Trophoblast cell (in vitro differentiated cells and primary cell): Measurements from ENCODE around the gene MAP1B.

Experiments
- DNase-seq, 2 donors: peaks; one replicate each; pipeline ENCODE4 v3.0.0-alpha.2; 2016
- H2AFZ ChIP-seq: 2 replicates; pipeline ENCODE4 v1.6.1; 2013; ENCODE audit warnings: low read length, moderate library complexity, mild to moderate bottlenecking; ENCODE audit not compliant: insufficient read depth, poor library complexity
- H2AK5ac ChIP-seq: 2 replicates; pipeline ENCODE4 v1.6.1; 2013; ENCODE audit warnings: mild to moderate bottlenecking, low read length
- H2BK120ac ChIP-seq: 2 replicates; pipeline ENCODE4 v1.6.1; 2013; ENCODE audit warnings: low read length, mild to moderate bottlenecking, moderate library complexity; ENCODE audit not compliant: insufficient read depth, poor library complexity
- H2BK12ac ChIP-seq: 2 replicates; pipeline ENCODE4 v1.6.1; 2013; ENCODE audit warnings: mild to moderate bottlenecking, low read length, moderate library complexity
- H2BK5ac ChIP-seq: 2 replicates; pipeline ENCODE4 v1.6.1; 2013; ENCODE audit warnings: low read length, low read depth, moderate library complexity, mild to moderate bottlenecking; ENCODE audit not compliant: poor library complexity
- H3K14ac ChIP-seq: 2 replicates; pipeline ENCODE4 v1.6.1; 2013; ENCODE audit warnings: mild to moderate bottlenecking, low read length
- H3K18ac ChIP-seq: 2 replicates; pipeline ENCODE4 v1.6.1; 2013; ENCODE audit warnings: mild to moderate bottlenecking, low read length
- H3K23ac ChIP-seq: 2 replicates; pipeline ENCODE4 v1.6.1; 2013; ENCODE audit warnings: low read length
- H3K27ac ChIP-seq: 2 replicates; pipeline ENCODE4 v1.5.1; 2013; ENCODE audit warnings: low read depth, mild to moderate bottlenecking, inconsistent platforms, low read length, moderate library complexity
- H3K27me3 ChIP-seq: 2 replicates; pipeline ENCODE4 v1.6.1; 2013; ENCODE audit warnings: inconsistent platforms, mild to moderate bottlenecking, low read length, moderate library complexity; ENCODE audit not compliant: insufficient read depth
- H3K36me3 ChIP-seq, 2 experiments: 1 replicate in 1 of 2; 2 replicates in 1 of 2; pipeline ENCODE4 v1.6.1; 2013; ENCODE audit warnings: low read length in 2 of 2, mild to moderate bottlenecking in 2 of 2, moderate library complexity in 1 of 2; ENCODE audit not compliant: insufficient read depth in 2 of 2, control insufficient read depth in 1 of 2
- H3K4ac ChIP-seq: 2 replicates; pipeline ENCODE4 v1.6.1; 2013; ENCODE audit warnings: low read depth, mild to moderate bottlenecking, low read length, moderate library complexity
- H3K4me1 ChIP-seq, 2 experiments: 1 replicate in 1 of 2; 2 replicates in 1 of 2; pipeline ENCODE4 v1.6.1; 2013; ENCODE audit warnings: low read length in 2 of 2, mild to moderate bottlenecking in 2 of 2, moderate library complexity in 1 of 2; ENCODE audit not compliant: insufficient read depth in 2 of 2, control insufficient read depth in 1 of 2
- H3K4me2 ChIP-seq: 2 replicates; pipeline ENCODE4 v1.6.1; 2013; ENCODE audit warnings: inconsistent platforms, mild to moderate bottlenecking, low read length, moderate library complexity
- H3K4me3 ChIP-seq: 2 replicates; pipeline ENCODE4 v1.5.1; 2013; ENCODE audit warnings: mild to moderate bottlenecking, low read depth, low read length, inconsistent platforms
- H3K79me1 ChIP-seq: one replicate; pipeline ENCODE4 v1.6.1; 2013; ENCODE audit warnings: low read length
- H3K79me2 ChIP-seq: 2 replicates; pipeline ENCODE4 v1.6.1; 2013; ENCODE audit warnings: low read length, mild to moderate bottlenecking; ENCODE audit not compliant: control insufficient read depth, insufficient read depth, poor library complexity
- H3K9ac ChIP-seq: 2 replicates; pipeline ENCODE4 v1.6.1; 2013; ENCODE audit warnings: mild to moderate bottlenecking, low read length
- H3K9me3 ChIP-seq: 2 replicates; pipeline ENCODE4 v1.6.1; 2013; ENCODE audit warnings: low read depth, mild to moderate bottlenecking, control low read depth, inconsistent platforms, low read length; ENCODE audit not compliant: insufficient read depth
- H4K12ac ChIP-seq: 2 replicates; pipeline ENCODE4 v1.6.1; 2013; ENCODE audit warnings: low read depth, mild to moderate bottlenecking, low read length, moderate library complexity
- H4K8ac ChIP-seq: 2 replicates; pipeline ENCODE4 v1.6.1; 2013; ENCODE audit warnings: low read depth, mild to moderate bottlenecking, low read length, moderate library complexity
- H4K91ac ChIP-seq: one replicate; pipeline ENCODE4 v1.6.1; 2013; ENCODE audit warnings: low read depth, mild to moderate bottlenecking, low read length, moderate library complexity
- WGBS: extraction: QIAGEN DNeasy Blood & Tissue Kit; methylation state at CpG from one replicate; pipeline ENCODE4 v1.1.7; 2013; ENCODE audit warnings: missing lambda C conversion rate; ENCODE audit not compliant: insufficient read length, insufficient coverage; ENCODE audit errors: extremely low coverage; 5-methylcytosine and 5-hydroxymethylcytosine counted together

The MAP1B gene

DNA sequence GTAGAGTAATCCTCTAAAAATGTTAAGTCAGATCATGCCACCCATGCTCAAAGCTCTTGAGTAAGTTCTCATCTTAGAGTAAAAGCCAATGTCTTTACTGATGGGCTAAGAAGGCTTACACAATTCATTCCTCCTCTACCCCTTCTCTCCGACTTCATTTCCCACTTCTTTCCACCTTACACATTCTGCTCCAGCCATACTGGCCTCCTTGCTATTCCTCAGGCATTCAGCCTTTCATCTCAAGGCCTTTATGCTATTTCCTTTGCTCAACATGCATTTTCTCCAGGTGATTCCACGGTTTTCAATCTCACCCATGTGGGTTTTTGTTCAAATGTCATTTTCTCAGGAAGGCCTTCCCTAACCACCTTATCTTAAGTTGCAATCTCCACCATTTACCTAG lies 104.9 kb downstream of the MAP1B start:
- Histone ChIP-seq H3K27ac (no peak overlapping the region), H3K9me3 (no peaks in the 10 kb centered on the region), H2BK12ac (no peak overlapping the region), H2AFZ (no peak overlapping the region), H3K18ac (no peak overlapping the region), H2BK120ac (no peak overlapping the region), H3K23ac (no peak overlapping the region), H3K14ac (no peak overlapping the region), H4K8ac (no peak overlapping the region), H2BK5ac (no peak overlapping the region), H4K91ac (no peak overlapping the region), H3K27me3 (no peaks in the 10 kb centered on the region), H3K4me3 (no peak overlapping the region), H4K12ac (no peak overlapping the region), H3K9ac (no peak overlapping the region), H3K4me2 (no peak overlapping the region), H3K36me3 (peaks cover 0 to 12% of the 10 kb centered on the region in 2 experiments), H3K79me1 (no peaks in the 10 kb centered on the region), H3K4me1 (no peaks in the 10 kb centered on the region), H2AK5ac (no peak overlapping the region), H3K79me2 (no peaks in the 10 kb centered on the region), H3K4ac (no peak overlapping the region)
- WGBS: 100% methylated on average over 1 of the region's 2 CpGs
- peak; percentile 69 to 86 for DNase-seq

DNA sequence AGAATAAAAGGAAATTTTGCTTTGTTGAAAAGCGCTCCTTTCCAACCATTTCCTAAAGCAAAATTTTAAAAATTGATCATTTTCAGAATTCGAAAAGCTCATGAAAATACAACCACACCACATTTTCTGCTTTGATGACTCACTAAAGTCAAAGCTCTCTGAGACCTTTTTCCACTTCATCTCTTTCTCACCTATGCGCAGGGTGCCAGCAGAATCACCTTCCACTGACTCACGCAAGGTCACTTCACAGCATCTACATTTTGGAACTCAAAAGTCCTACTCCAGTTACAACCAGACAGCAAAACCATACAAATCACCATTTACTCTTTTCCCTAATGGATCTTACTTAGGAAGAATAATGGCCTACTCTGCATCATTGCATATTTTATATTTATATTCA lies 106.2 kb downstream of the MAP1B start:
- no peak overlapping the region for H2AFZ ChIP-seq
- no peak overlapping the region for H3K9ac ChIP-seq
- no peak overlapping the region for H4K8ac ChIP-seq
- DNase-seq: peak; percentile 47 to 75
- H3K27ac ChIP-seq: no peak overlapping the region
- H2AK5ac ChIP-seq: no peak overlapping the region
- no peak overlapping the region for H3K23ac ChIP-seq
- no peak overlapping the region for H2BK120ac ChIP-seq
- no peak overlapping the region for H3K4me2 ChIP-seq
- WGBS: no CpG with 5 or more reads among the region's 4 CpGs
- no peaks in the 10 kb centered on the region for H3K79me2 ChIP-seq
- no peak overlapping the region for H3K14ac ChIP-seq
- H4K91ac ChIP-seq: no peak overlapping the region
- no peak overlapping the region for H2BK5ac ChIP-seq
- no peaks in the 10 kb centered on the region for H3K79me1 ChIP-seq
- H3K18ac ChIP-seq: no peak overlapping the region
- no peaks in the 10 kb centered on the region for H3K9me3 ChIP-seq
- no peak overlapping the region for H3K4me3 ChIP-seq
- no peak overlapping the region for H3K4ac ChIP-seq
- no peaks in the 10 kb centered on the region for H3K4me1 ChIP-seq
- no peaks in the 10 kb centered on the region for H3K27me3 ChIP-seq
- peaks cover 3 to 20% of the 10 kb centered on the region in 2 experiments for H3K36me3 ChIP-seq
- H2BK12ac ChIP-seq: no peak overlapping the region
- H4K12ac ChIP-seq: no peak overlapping the region

DNA sequence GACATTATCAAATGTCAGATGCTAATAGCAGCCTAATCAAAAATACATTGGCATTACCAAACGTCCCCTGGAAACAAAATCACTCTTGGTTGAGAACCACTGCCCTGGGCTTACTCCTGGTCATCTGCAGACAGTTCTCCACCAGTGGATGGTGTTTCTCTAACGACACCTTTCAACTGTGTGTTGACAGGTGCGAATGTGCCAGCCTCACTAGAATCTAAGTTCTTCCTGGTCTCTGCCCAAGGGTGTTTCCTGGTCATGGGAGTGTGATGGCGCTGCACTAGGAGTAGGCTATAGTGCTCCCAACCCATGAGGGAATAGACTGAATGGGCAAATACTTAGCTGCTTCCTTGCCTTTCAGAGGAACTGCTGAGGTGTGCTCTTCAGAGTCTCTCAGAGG lies 106.9 kb downstream of the MAP1B start:
- Histone ChIP-seq H3K9me3 (no peaks in the 10 kb centered on the region), H3K79me2 (no peaks in the 10 kb centered on the region), H2BK12ac (no peak overlapping the region), H3K4me2 (no peak overlapping the region), H4K8ac (no peak overlapping the region), H3K9ac (peak overlapping the region; percentile 59), H3K4ac (no peak overlapping the region), H3K27ac (no peak overlapping the region), H2AFZ (no peak overlapping the region), H4K91ac (no peak overlapping the region), H4K12ac (no peak overlapping the region), H3K27me3 (no peaks in the 10 kb centered on the region), H2AK5ac (no peak overlapping the region), H3K79me1 (no peaks in the 10 kb centered on the region), H2BK5ac (no peak overlapping the region), H3K14ac (no peak overlapping the region), H3K4me3 (no peak overlapping the region), H3K36me3 (peaks cover 3 to 25% of the 10 kb centered on the region in 2 experiments), H3K18ac (no peak overlapping the region), H2BK120ac (no peak overlapping the region), H3K23ac (no peak overlapping the region), H3K4me1 (no peaks in the 10 kb centered on the region)
- no CpG with 5 or more reads among the region's 4 CpGs for WGBS
- no peak for DNase-seq

DNA sequence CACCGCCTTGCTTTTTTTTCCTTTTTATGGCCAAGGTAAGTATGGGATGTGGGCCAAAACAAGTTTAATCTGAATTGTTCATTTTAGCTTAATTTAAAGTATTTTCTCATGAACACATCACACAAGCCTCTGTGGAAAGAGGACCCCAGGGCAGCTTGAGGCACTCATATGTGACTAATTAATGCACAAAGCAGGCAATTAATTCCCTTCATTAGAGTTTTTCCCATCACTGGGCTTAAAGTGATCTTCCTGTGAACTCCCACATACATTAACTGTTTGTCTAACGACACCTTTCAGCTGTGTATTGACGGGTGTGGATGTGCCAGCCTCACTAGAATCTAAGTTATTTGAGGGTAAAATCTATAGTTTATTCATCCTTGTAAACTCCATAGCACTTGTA lies 109.5 kb downstream of the MAP1B start:
- Histone ChIP-seq H3K36me3 (peaks cover 7 to 38% of the 10 kb centered on the region in 2 experiments), H3K9ac (no peak overlapping the region), H4K91ac (no peak overlapping the region), H3K27me3 (no peaks in the 10 kb centered on the region), H3K79me2 (no peaks in the 10 kb centered on the region), H3K9me3 (no peaks in the 10 kb centered on the region), H2AFZ (no peak overlapping the region), H2BK5ac (no peak overlapping the region), H3K18ac (no peak overlapping the region), H3K79me1 (no peaks in the 10 kb centered on the region), H2AK5ac (no peak overlapping the region), H3K27ac (no peak overlapping the region), H3K4me2 (no peak overlapping the region), H4K8ac (no peak overlapping the region), H4K12ac (no peak overlapping the region), H3K23ac (no peak overlapping the region), H3K4ac (no peak overlapping the region), H2BK120ac (no peak overlapping the region), H3K4me1 (no peaks in the 10 kb centered on the region), H2BK12ac (no peak overlapping the region), H3K14ac (no peak overlapping the region), H3K4me3 (no peak overlapping the region)
- WGBS: no CpG with 5 or more reads among the region's 3 CpGs
- DNase-seq: no peak
